GM21717 (cell line): ENCODE data around the gene PCMT1.
"Not testable (repeated sequence)": the region's sequence is repeated elsewhere in the genome, so short reads cannot be mapped to it uniquely, and the experiment has no call there.

Experiments
- ATAC-seq: cut with Tn5 transposase; IDR thresholded peaks from one replicate; pipeline ENCODE4 v1.9.1; 2021; ENCODE audit warnings: mild to moderate bottlenecking, moderate library complexity; ENCODE audit not compliant: unreplicated experiment

The PCMT1 gene

GRCh38 chr6:149851461-149852110 lies 102.0 kb downstream of the PCMT1 start:
- peak; percentile 14 for ATAC-seq

- ATAC-seq, result peak; percentile 49
Measured at GRCh38 chr6:149852180-149852579, 102.6 kb downstream of the PCMT1 start.

DNA sequence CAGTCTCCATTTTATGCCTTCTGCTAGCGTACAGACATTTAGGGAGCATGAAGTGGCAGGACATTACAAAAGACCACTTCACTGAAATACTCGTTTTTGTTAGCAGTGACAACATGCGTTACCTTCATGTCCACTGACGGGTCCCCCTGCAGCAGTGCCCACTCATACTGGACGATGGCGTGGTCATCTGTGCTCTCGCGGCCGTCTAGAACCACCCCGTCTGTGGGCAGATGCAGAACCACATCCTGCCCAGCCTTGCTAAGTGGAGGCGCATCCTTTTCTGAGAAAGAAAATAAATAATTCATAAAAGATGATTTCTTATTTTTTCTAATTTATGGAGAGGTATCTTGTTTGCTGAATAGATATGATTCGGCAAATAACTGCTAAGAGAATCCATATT lies 103.3 kb downstream of the PCMT1 start:
- no peak for ATAC-seq

GRCh38 chr6:149854017-149854416 lies 104.5 kb downstream of the PCMT1 start:
- ATAC-seq, result not testable (repeated sequence)

DNA sequence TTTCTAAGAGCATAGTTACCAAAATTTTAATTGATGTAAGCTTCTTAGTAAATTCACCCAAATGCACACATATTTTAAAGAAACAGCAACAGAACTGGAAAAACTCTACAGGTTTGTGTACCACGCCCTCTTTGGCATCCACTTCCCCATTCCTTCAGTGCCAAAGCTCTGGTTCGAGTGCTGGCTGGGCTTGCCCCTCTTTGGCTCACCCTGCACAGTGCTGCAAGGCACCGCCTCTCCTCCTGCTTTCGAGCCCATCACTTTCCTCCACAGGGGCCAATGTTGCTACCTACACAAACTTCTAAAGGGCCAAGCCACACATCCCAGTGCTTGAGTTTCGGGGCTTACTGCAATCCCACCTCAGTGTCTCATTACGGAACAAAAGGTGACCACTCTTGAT lies 105.0 kb downstream of the PCMT1 start:
- no peak for ATAC-seq

DNA sequence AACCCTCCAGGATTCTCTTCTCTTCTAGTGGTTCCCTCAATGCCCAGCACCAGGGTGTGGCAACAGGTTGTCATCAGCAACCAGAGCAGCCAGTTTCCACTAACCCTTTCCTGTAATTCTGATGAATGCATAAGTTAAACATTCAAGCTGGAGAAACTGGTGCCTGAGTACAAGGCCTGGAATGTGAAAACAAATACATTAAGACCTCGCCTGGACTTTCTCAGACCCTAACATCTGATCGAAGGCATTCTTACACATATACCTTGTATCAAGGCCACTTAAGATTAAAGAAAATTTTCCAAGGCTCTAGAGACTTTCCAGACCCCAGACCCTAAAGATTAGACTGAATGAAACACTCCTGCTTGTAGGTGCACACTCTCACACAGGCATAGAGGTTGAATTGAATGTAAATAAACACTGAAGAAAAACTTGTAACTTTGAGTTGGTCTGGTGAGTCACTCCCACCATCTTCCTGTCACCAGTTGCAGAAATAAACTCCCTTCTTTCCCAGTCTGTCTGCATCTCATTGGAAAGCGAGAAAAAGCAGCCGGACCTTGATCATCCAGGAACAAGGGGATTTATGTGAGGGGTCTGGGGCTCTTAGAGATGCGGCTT lies 105.6 kb downstream of the PCMT1 start:
- no peak for ATAC-seq

GRCh38 chr6:149855741-149856140 lies 106.2 kb downstream of the PCMT1 start:
- no peak for ATAC-seq

GRCh38 chr6:149856256-149856994 lies 106.9 kb downstream of the PCMT1 start:
- ATAC-seq, result no peak

- ATAC-seq, result no peak
Measured at GRCh38 chr6:149857541-149857940, 108.0 kb downstream of the PCMT1 start.

GRCh38 chr6:149859368-149859767 lies 109.8 kb downstream of the PCMT1 start:
- no peak for ATAC-seq

DNA sequence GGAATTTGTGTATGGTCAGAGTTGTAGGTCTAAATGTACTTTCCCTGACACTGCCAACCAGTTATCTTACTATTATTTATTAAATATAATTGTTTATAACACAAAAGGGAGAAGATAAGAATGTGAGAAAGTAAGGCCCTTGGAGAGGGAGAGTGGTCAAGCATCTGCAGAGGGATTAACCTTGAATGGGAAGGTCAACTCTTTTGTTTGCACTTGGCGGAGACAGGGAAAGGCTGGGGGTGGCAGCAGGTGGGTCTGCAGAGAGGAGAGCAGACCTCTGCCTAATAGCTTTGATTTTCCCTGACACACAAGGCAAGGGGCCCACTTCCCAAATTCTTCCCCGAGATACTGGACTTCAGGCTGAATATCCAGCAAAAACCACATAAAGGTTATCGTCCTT lies 110.4 kb downstream of the PCMT1 start:
- no peak for ATAC-seq

DNA sequence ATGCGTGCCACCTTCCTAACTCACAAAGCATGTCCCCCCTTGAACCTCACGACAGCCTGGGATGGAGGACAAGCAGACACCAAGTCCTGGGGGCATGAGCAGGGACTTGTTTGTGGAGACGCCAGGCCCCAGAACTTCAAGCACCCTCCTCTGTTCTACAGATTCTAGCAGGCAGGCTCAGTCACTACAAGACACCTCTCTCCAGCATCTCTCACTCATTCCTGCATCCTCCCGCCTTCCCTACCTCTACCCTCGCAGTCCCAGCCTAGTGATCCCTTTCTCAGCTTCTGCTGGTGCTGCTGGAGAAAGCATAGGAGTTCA lies 110.9 kb downstream of the PCMT1 start:
- no peak for ATAC-seq
